HepG2 (cell line): ENCODE measurements around the gene TJP1. TPM values are rescaled to one million over a fixed set of nuclear protein-coding genes. Genes with fewer than 3 reads are reported as not detected.

Source experiments
- CHD2 ChIP-seq: IDR thresholded peaks from 2 replicates; pipeline ENCODE4 v1.6.1; 2011; ENCODE audit warnings: low read depth, low read length, improper control_type of control experiment
- DNMT1 ChIP-seq: sonication (generic); formaldehyde crosslinking; IDR thresholded peaks from 2 replicates; pipeline ENCODE4 v1.5.1; 2020; ENCODE audit warnings: mild to moderate bottlenecking, missing genetic modification reagents
- ETV5 ChIP-seq: IDR thresholded peaks from 2 replicates; pipeline ENCODE4 v1.6.1; 2018; ENCODE audit warnings: missing biosample characterization, missing genetic modification reagents, inconsistent platforms, borderline replicate concordance
- GATAD1 ChIP-seq: IDR thresholded peaks from 2 replicates; pipeline ENCODE4 v1.6.1; 2016; ENCODE audit warnings: missing genetic modification reagents, missing compliant biosample characterization
- HNRNPLL ChIP-seq: fragments of 200-400 bp; formaldehyde crosslinking; IDR thresholded peaks from 2 replicates; pipeline ENCODE4 v1.6.1; 2017; ENCODE audit warnings: mild to moderate bottlenecking, low read depth, low read length; ENCODE audit not compliant: poor library complexity, severe bottlenecking
- MED8 ChIP-seq: sonication (generic); formaldehyde crosslinking; IDR thresholded peaks from 2 replicates; pipeline ENCODE4 v1.8.1; 2023; ENCODE audit warnings: mild to moderate bottlenecking, missing genetic modification reagents; ENCODE audit not compliant: insufficient replicate concordance
- MEIS2 ChIP-seq: sonication (generic); formaldehyde crosslinking; IDR thresholded peaks from 2 replicates; pipeline ENCODE4 v1.9.0; 2021; ENCODE audit warnings: mild to moderate bottlenecking, missing genetic modification reagents
- SRSF1 ChIP-seq: fragments of 200-400 bp; formaldehyde crosslinking; optimal IDR thresholded peaks from 2 replicates; pipeline ENCODE3; 2017; ENCODE audit warnings: mild to moderate bottlenecking, low read depth, low read length, moderate library complexity
- THYN1 ChIP-seq: sonication (generic); formaldehyde crosslinking; IDR thresholded peaks from 2 replicates; pipeline ENCODE4 v1.8.1; 2023; ENCODE audit warnings: low read depth, mild to moderate bottlenecking, moderate library complexity, missing genetic modification reagents, borderline replicate concordance
- ZKSCAN1 ChIP-seq: fragments of 150-350 bp; IDR thresholded peaks from 2 replicates; pipeline ENCODE4 v1.6.1; 2014; ENCODE audit warnings: low read length
- ZMAT3 ChIP-seq: sonication (generic); formaldehyde crosslinking; conservative IDR thresholded peaks from 2 replicates; pipeline ENCODE4 v1.7.0; 2021; ENCODE audit warnings: missing genetic modification reagents
- ZNF567 ChIP-seq: sonication (generic); formaldehyde crosslinking; IDR thresholded peaks from 2 replicates; pipeline ENCODE4 v1.8.1; 2023; ENCODE audit warnings: mild to moderate bottlenecking, missing genetic modification reagents, borderline replicate concordance
- polyA plus RNA-seq, 8 experiments: library from polyadenylated mRNA; depleted of rRNA in 3 of 8; stranded (reverse) in 7 of 8; unstranded in 1 of 8; fragments of >200 nt; fragmentation: Illumina TruSeq in 4 of 8; extraction: Trizol in 4 of 8; gene quantifications; 2 replicates each; pipeline versions ENCODE4 v1.2.1 to v1.2.3, GENCODE V29; 2011 to 2016; ENCODE audit warnings: low read depth in 4 of 8, missing spikeins in 1 of 8, mixed read lengths in 1 of 8; ENCODE audit not compliant: insufficient read depth in 1 of 8
- total RNA-seq, 5 experiments: library from RNA; depleted of rRNA; stranded (reverse); fragments of >200 nt; fragmentation: Illumina TruSeq; extraction: Trizol; gene quantifications; 2 replicates each; pipeline ENCODE4 v1.2.3, GENCODE V29; 2016; ENCODE audit warnings: low read depth in 1 of 5
- TF ChIP-seq, protein P1 (sequence below): sonication (generic); formaldehyde crosslinking; IDR thresholded peaks from 2 replicates; pipeline ENCODE4 v1.4.0; 2020; ENCODE audit warnings: missing genetic modification reagents, borderline replicate concordance
- TF ChIP-seq, protein P2 (sequence below): sonication (generic); formaldehyde crosslinking; IDR thresholded peaks from 2 replicates; pipeline ENCODE4 v1.9.0; 2021; ENCODE audit warnings: missing genetic modification reagents, borderline replicate concordance
- TF ChIP-seq, protein P3 (sequence below): sonication (generic); formaldehyde crosslinking; conservative IDR thresholded peaks from 2 replicates; pipeline ENCODE4 v1.4.0; 2020; ENCODE audit warnings: mild to moderate bottlenecking, missing genetic modification reagents, moderate library complexity
- TF ChIP-seq, protein P4 (sequence below): sonication (generic); formaldehyde crosslinking; IDR thresholded peaks from 2 replicates; pipeline ENCODE4 v1.4.0; 2020; ENCODE audit warnings: missing genetic modification reagents, borderline replicate concordance
- TF ChIP-seq, protein P5 (sequence below): sonication (generic); formaldehyde crosslinking; IDR thresholded peaks from 2 replicates; pipeline ENCODE4 v1.4.0; 2020; ENCODE audit warnings: low read depth, mild to moderate bottlenecking, missing genetic modification reagents

Gene TJP1
- total and polyA plus RNA-seq, 2 of the 13 experiments (the other 11 are each of a cell fraction or from before 2014, with no cell fraction given): 25.9 to 27.1 TPM

DNA sequence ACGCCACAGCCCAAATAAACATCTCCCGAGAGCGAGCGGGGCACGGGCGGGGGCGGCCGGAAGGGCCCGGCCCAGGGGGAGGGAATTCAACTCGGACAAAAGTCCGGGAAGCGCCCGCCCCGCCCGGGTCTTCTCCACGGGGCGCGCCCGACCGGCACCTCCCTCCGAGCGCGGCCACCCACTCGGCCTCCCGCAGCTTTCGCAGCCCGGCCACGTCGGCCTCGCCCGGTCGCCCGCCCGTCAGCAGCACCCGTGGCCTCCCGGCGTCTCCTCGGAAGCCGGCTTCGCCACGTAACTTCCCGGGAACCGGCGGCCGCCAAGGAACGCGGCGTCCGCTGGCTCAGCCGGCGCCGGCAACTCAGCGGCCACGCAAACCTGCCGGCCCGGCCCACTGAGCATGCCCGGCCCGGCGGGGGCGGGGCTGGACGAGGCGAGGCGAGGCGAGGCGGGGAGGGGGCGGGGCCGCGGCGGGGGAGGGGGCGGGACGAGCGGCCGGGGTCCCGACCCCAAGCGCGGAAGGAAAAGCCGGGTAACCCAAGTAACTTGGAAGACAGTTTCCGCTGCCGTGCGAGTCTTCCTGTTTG lies at the start of gene TJP1 (continued):
- TF ChIP-seq, protein P1, sequence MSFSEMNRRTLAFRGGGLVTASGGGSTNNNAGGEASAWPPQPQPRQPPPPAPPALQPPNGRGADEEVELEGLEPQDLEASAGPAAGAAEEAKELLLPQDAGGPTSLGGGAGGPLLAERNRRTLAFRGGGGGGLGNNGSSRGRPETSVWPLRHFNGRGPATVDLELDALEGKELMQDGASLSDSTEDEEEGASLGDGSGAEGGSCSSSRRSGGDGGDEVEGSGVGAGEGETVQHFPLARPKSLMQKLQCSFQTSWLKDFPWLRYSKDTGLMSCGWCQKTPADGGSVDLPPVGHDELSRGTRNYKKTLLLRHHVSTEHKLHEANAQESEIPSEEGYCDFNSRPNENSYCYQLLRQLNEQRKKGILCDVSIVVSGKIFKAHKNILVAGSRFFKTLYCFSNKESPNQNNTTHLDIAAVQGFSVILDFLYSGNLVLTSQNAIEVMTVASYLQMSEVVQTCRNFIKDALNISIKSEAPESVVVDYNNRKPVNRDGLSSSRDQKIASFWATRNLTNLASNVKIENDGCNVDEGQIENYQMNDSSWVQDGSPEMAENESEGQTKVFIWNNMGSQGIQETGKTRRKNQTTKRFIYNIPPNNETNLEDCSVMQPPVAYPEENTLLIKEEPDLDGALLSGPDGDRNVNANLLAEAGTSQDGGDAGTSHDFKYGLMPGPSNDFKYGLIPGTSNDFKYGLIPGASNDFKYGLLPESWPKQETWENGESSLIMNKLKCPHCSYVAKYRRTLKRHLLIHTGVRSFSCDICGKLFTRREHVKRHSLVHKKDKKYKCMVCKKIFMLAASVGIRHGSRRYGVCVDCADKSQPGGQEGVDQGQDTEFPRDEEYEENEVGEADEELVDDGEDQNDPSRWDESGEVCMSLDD (CRISPR knock-in tag): no peak
- TF ChIP-seq, protein P2, sequence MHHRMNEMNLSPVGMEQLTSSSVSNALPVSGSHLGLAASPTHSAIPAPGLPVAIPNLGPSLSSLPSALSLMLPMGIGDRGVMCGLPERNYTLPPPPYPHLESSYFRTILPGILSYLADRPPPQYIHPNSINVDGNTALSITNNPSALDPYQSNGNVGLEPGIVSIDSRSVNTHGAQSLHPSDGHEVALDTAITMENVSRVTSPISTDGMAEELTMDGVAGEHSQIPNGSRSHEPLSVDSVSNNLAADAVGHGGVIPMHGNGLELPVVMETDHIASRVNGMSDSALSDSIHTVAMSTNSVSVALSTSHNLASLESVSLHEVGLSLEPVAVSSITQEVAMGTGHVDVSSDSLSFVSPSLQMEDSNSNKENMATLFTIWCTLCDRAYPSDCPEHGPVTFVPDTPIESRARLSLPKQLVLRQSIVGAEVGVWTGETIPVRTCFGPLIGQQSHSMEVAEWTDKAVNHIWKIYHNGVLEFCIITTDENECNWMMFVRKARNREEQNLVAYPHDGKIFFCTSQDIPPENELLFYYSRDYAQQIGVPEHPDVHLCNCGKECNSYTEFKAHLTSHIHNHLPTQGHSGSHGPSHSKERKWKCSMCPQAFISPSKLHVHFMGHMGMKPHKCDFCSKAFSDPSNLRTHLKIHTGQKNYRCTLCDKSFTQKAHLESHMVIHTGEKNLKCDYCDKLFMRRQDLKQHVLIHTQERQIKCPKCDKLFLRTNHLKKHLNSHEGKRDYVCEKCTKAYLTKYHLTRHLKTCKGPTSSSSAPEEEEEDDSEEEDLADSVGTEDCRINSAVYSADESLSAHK: no peak
- TF ChIP-seq, protein P3, sequence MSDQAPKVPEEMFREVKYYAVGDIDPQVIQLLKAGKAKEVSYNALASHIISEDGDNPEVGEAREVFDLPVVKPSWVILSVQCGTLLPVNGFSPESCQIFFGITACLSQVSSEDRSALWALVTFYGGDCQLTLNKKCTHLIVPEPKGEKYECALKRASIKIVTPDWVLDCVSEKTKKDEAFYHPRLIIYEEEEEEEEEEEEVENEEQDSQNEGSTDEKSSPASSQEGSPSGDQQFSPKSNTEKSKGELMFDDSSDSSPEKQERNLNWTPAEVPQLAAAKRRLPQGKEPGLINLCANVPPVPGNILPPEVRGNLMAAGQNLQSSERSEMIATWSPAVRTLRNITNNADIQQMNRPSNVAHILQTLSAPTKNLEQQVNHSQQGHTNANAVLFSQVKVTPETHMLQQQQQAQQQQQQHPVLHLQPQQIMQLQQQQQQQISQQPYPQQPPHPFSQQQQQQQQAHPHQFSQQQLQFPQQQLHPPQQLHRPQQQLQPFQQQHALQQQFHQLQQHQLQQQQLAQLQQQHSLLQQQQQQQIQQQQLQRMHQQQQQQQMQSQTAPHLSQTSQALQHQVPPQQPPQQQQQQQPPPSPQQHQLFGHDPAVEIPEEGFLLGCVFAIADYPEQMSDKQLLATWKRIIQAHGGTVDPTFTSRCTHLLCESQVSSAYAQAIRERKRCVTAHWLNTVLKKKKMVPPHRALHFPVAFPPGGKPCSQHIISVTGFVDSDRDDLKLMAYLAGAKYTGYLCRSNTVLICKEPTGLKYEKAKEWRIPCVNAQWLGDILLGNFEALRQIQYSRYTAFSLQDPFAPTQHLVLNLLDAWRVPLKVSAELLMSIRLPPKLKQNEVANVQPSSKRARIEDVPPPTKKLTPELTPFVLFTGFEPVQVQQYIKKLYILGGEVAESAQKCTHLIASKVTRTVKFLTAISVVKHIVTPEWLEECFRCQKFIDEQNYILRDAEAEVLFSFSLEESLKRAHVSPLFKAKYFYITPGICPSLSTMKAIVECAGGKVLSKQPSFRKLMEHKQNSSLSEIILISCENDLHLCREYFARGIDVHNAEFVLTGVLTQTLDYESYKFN (CRISPR knock-in tag): no peak
- TF ChIP-seq CHD2 (no peak), ZMAT3 (0 out of 2 replicates have a peak, but pooled peaks have one; percentile 31), ZNF567 (CRISPR knock-in tag) (0 out of 2 replicates have a peak, but pooled peaks have one; percentile 45), HNRNPLL (peak; percentile 73), MEIS2 (CRISPR knock-in tag) (0 out of 2 replicates have a peak, but pooled peaks have one; percentile 36), DNMT1 (CRISPR knock-in tag) (no peak), GATAD1 (CRISPR knock-in tag) (no peak), SRSF1 (no peak), ZKSCAN1 (no peak), ETV5 (CRISPR knock-in tag) (peak; percentile 30; the same call in 1 of the 2 replicates), MED8 (CRISPR knock-in tag) (no peak), THYN1 (CRISPR knock-in tag) (no peak)
- TF ChIP-seq, protein P4, sequence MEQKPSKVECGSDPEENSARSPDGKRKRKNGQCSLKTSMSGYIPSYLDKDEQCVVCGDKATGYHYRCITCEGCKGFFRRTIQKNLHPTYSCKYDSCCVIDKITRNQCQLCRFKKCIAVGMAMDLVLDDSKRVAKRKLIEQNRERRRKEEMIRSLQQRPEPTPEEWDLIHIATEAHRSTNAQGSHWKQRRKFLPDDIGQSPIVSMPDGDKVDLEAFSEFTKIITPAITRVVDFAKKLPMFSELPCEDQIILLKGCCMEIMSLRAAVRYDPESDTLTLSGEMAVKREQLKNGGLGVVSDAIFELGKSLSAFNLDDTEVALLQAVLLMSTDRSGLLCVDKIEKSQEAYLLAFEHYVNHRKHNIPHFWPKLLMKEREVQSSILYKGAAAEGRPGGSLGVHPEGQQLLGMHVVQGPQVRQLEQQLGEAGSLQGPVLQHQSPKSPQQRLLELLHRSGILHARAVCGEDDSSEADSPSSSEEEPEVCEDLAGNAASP (CRISPR knock-in tag): no peak
- TF ChIP-seq, protein P5, sequence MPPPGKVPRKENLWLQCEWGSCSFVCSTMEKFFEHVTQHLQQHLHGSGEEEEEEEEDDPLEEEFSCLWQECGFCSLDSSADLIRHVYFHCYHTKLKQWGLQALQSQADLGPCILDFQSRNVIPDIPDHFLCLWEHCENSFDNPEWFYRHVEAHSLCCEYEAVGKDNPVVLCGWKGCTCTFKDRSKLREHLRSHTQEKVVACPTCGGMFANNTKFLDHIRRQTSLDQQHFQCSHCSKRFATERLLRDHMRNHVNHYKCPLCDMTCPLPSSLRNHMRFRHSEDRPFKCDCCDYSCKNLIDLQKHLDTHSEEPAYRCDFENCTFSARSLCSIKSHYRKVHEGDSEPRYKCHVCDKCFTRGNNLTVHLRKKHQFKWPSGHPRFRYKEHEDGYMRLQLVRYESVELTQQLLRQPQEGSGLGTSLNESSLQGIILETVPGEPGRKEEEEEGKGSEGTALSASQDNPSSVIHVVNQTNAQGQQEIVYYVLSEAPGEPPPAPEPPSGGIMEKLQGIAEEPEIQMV: peak; percentile 63
